Ascending aorta (tissue), 2 donors: ENCODE data around the gene MYBPH. TPM values are rescaled to one million over a fixed set of nuclear protein-coding genes. Genes with fewer than 3 reads are reported as not detected.

Experiments
- DNase-seq, 2 donors: peaks; one replicate each; pipeline ENCODE4 v3.0.0-alpha.2; 2019; ENCODE audit warnings: low spot score in 2 of 2
- H3K27ac ChIP-seq, 2 donors: fragments of 200-600 bp; sonication (generic); one replicate each; pipeline ENCODE4 v1.5.1; 2016 to 2017; ENCODE audit warnings: mild to moderate bottlenecking in 1 of 2
- H3K27me3 ChIP-seq: fragments of 200-600 bp; sonication (generic); one replicate; pipeline ENCODE4 v1.5.1; 2017
- H3K36me3 ChIP-seq, 2 donors: fragments of 200-600 bp; sonication (generic); one replicate each; pipeline ENCODE4 v1.5.1; 2016
- H3K4me1 ChIP-seq, 2 donors: fragments of 200-600 bp; sonication (generic); one replicate each; pipeline ENCODE4 v1.5.1; 2016 to 2017; ENCODE audit warnings: mild to moderate bottlenecking in 1 of 2
- H3K4me3 ChIP-seq, 2 donors: fragments of 200-600 bp; sonication (generic); one replicate each; pipeline ENCODE4 v1.5.1; 2016 to 2017; ENCODE audit warnings: mild to moderate bottlenecking in 1 of 2
- H3K9me3 ChIP-seq, 2 donors: fragments of 200-600 bp; sonication (generic); one replicate each; pipeline ENCODE4 v1.5.1; 2016
- CTCF ChIP-seq, 3 experiments: fragments of 200-600 bp in 2 of 3; fragments of 450-650 bp in 1 of 3; sonication (generic) in 2 of 3; IDR thresholded peaks; one replicate each; pipeline ENCODE4 v1.5.1; 2016 to 2019; ENCODE audit warnings: antibody characterized with exemption in 3 of 3, mild to moderate bottlenecking in 1 of 3, moderate library complexity in 1 of 3
- intact Hi-C: fragments of 100-400 bp; cut with DNase I; formaldehyde crosslinking; loops from one replicate; pipeline ENCODE4 v1.15.1; 2023
- total RNA-seq: library from RNA; depleted of rRNA; stranded (reverse); fragments of >200 nt; gene quantifications from one replicate; pipeline ENCODE4 v1.1.0, GENCODE V29; 2016

The MYBPH gene
- total RNA-seq, 1 donor from 2014 or later = not detected

GRCh38 chr1:203178821-203179666, 3.4 kb upstream of the MYBPH start:
- intact Hi-C loops = no loop called here
- H3K36me3 ChIP-seq = no peaks in the 10 kb centered on the region
- H3K27me3 ChIP-seq = no peaks in the 10 kb centered on the region
- no peaks in the 10 kb centered on the region for H3K4me1 ChIP-seq
- H3K27ac ChIP-seq = no peak overlapping the region
- DNase-seq = no peak
- H3K4me3 ChIP-seq = no peak overlapping the region
- no peaks in the 10 kb centered on the region for H3K9me3 ChIP-seq
- TF ChIP-seq CTCF (IDR thresholded peaks at IDR 0.05) = no peak

- Histone ChIP-seq H3K27ac (no peak overlapping the region), H3K4me1 (no peaks in the 10 kb centered on the region), H3K4me3 (no peak overlapping the region), H3K27me3 (no peaks in the 10 kb centered on the region), H3K36me3 (no peaks in the 10 kb centered on the region), H3K9me3 (no peaks in the 10 kb centered on the region)
- intact Hi-C loops = no loop called here
- no peak for TF ChIP-seq CTCF (IDR thresholded peaks at IDR 0.05)
- DNase-seq = no peak
Observed at GRCh38 chr1:203178083-203178482, 2.5 kb upstream of the MYBPH start.

- no peaks in the 10 kb centered on the region for H3K9me3 ChIP-seq
- TF ChIP-seq CTCF (IDR thresholded peaks at IDR 0.05) = no peak
- H3K36me3 ChIP-seq = no peaks in the 10 kb centered on the region
- DNase-seq = no peak
- H3K27me3 ChIP-seq = no peaks in the 10 kb centered on the region
- no peak overlapping the region for H3K4me3 ChIP-seq
- H3K27ac ChIP-seq = no peak overlapping the region
- H3K4me1 ChIP-seq = no peaks in the 10 kb centered on the region
- intact Hi-C loops = no loop called here
Observed at GRCh38 chr1:203177470-203178039, 1.9 kb upstream of the MYBPH start.

GRCh38 chr1:203177036-203177405, 1.4 kb upstream of the MYBPH start:
- H3K27me3 ChIP-seq = no peaks in the 10 kb centered on the region
- no peak overlapping the region for H3K4me3 ChIP-seq
- TF ChIP-seq CTCF (IDR thresholded peaks at IDR 0.05) = no peak
- no peaks in the 10 kb centered on the region for H3K4me1 ChIP-seq
- H3K36me3 ChIP-seq = no peaks in the 10 kb centered on the region
- intact Hi-C loops = no loop called here
- DNase-seq = no peak
- no peak overlapping the region for H3K27ac ChIP-seq
- H3K9me3 ChIP-seq = no peaks in the 10 kb centered on the region

- no peak overlapping the region for H3K27ac ChIP-seq
- no peak for DNase-seq
- no peaks in the 10 kb centered on the region for H3K36me3 ChIP-seq
- no peak for TF ChIP-seq CTCF (IDR thresholded peaks at IDR 0.05)
- no peaks in the 10 kb centered on the region for H3K4me1 ChIP-seq
- no peaks in the 10 kb centered on the region for H3K9me3 ChIP-seq
- intact Hi-C loops = no loop called here
- H3K27me3 ChIP-seq = no peaks in the 10 kb centered on the region
- H3K4me3 ChIP-seq = no peak overlapping the region
Observed at GRCh38 chr1:203176273-203177035, 828 bp upstream of the MYBPH start.
